ENCODE results near the gene VTI1A. TPM values are rescaled to one million over a fixed set of nuclear protein-coding genes. Genes with fewer than 3 reads are reported as not detected.
"Not testable (repeated sequence)": the region's sequence is repeated elsewhere in the genome, so short reads cannot be mapped to it uniquely, and the experiment has no call there.

Gene VTI1A
- 21.7 and 32.4 TPM in 2 replicates for total RNA-seq (2014; rRNA removed; shearing (Covaris generic))

DNA sequence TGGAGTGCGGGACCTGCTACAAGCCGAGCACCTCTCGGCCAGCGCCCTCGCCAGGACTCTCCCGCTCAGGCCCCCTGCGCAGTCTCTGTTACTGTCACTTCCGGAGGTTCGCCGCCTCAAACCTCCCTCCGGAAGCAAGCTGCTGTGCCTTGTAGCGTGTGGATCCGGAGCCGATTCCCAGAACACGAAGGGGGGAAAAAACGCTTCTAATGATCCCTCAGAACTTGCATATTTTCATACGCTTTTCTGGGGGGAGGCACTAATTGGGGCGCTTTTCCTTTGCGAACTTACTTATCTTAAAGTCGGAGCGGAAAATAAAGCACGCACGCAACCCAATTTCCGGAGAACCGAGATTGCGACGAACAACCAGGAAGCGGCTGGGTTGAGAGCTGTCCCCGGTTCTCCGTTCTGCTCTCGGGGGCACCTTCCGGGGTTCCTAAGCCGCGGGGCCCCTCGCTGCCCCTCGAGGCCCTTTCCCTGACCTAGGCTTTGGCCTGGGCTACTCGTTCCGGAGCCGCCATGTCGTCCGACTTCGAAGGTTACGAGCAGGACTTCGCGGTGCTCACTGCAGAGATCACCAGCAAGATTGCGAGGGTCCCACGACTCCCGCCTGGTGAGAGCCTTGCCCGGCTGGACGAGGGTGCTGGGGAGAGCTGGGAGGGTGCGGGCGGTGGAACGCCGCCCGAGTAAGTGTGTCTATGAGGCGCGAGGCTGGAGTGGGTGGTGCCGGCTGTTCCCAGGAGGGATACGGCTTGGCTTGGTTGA is at the start of gene VTI1A, which contains the start of gene ZDHHC6:
Gene VTI1A, plus strand, starts transcription at position 361 of the 765 bp plus-strand sequence. Its CDS starts 159 bp downstream, at position 520.
Gene ZDHHC6, minus strand, starts transcription at position 60 of the 765 bp plus-strand sequence. CDS start 1,478 bp downstream, outside the sequence.
- DNase-seq (ENCODE audit: low read depth): peak; percentile 82

DNA sequence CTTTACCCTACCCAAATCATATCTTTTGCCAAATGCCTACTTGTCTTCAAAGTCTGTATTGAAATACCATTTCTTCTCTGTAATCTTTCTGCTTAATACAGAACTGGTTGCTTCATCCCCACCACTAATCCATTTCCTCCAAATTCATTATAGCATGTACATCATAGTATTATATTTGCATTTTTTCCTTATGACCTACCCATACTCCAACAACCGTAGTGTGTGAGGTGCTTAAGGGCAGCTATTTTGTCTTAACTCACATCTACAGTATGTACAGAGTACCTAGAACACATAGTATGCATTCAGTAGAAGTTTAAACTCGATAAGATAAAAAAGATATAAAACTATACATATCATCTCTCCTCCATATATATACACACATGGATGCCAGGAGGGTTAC is 49.4 kb upstream of the VTI1A start:
- DNase-seq (ENCODE audit: low read depth): no peak

DNA sequence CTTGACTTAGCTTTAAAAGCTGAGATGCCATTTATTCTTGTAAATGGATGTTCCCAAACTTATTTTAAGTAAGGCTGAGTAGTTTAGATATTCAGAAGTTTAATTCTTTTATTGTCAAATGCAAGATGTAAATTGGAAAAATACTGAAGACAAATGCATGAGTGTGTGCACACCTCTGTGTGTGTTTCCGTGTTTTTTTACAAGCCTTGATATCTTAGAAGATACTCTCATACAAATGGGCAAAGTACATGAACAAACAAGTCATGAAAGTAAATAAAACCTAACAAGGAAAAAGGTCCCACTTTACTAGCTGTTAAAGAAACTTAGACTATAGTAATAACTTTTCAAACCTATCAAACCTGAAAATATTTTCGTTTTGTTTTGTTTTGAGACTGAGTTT is 44.1 kb upstream of the VTI1A start:
- no peak for DNase-seq (ENCODE audit: low read depth)

DNA sequence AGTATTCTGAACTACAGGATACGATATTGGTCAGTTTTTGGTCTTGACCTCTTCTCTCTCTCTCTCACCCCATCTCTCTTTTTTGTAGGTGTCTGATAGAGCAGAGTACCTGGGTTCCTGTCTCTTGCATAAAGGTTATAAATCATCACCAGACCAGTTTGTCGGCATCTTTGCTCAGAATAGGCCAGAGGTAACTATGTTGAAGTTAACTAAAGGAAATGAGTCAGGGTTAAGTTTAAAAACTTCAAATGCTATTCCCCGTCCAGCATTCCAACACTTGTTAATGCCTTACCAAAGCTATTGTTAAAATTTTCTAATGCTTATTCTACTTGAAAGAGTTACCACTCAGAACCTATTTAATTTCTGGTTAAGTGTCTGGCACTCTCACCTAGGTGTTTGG is 42.4 kb upstream of the VTI1A start:
- DNase-seq (ENCODE audit: low read depth): peak; percentile 55

DNA sequence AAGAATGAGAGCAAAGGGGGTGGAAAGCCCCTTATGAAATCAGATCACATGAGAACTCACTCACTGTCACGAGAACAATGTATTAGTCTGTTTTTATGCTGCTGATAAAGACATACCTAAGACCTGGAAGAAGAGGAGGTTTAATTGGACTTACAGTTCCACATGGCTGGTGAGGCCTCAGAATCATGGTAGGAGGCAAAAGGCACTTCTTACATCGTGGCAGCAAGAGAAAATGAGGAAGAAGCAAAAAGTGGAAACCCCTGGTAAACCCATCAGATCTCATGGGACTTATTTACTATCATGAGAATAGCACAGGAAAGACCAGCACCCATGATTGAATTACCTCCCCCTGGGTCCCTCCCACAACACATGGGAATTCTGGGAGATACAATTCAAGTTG is 40.2 kb upstream of the VTI1A start:
- not testable (repeated sequence) for DNase-seq (ENCODE audit: low read depth)

DNA sequence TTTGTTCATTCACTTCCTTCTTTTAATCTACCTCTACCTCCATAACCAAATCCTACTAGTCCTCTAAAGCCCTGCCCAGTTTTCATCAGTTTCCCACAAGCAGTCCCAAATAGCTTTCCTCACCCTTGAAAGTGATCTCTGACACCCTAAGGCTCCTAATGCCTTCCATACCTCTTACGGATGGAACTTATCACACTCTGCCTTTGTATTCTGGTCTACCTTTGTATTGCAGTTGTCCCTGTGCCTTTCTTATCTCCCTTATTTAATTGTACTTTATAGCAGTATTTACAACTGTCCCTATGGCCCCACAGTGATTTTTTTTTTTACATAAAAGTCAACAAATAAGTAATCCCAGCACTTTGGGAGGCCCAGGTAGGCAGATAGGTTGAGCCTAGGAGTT is 39.3 kb upstream of the VTI1A start:
- no peak for DNase-seq (ENCODE audit: low read depth)

DNA sequence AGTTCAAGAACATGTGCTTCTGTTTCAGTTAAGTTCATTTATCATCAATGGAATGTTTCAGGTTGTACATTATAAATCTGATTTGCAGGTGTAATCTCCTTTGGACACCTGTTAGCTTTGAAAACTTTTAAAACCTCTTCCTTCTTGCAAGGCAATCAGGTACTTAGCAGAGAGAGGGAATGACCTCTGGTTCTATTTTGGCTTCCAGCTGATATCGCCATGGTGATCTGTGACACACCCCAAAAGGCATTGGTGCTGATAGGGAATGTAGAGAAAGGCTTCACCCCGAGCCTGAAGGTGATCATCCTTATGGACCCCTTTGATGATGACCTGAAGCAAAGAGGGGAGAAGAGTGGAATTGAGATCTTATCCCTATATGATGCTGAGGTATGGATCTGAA is 37.7 kb upstream of the VTI1A start:
- no peak for DNase-seq (ENCODE audit: low read depth)

DNA sequence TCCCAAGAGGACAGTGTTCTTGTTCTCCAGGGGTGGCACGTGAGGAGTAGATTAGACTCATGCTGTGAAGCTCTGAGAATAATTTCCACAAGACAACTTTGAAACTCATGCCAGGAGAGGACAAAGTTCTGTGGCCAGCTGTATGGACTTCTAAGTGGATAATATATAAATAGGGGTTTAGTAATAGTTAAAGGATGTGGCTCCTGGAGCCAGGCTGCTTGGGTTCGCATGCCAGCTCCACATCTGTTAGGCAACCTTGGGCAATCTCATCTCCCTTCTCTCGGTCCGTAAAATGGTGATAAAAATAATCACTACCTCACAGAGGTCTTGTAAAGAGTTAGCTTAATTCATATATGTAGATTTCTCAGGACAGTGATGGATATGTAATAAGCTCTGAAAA is 37.3 kb upstream of the VTI1A start:
- no peak for DNase-seq (ENCODE audit: low read depth)

DNA sequence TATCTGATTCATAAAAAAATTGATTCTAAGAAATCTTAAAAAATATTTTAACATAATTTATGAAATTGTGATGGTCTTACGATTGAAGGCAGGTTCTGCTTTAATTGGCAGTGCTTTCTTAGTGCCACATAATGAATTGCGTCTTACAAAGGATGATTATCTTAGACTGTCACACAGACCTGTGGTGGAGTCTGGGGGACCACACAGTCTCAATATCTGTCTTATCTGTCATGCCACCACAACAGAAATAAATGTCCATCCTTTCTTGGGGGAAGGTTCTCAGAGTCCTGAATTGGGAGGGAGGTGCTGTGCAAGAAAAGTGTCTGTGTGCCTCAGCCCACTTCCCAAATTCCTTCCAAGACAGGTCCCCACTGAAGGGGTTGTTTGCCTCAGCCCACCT is 34.3 kb upstream of the VTI1A start:
- DNase-seq (ENCODE audit: low read depth): no peak

DNA sequence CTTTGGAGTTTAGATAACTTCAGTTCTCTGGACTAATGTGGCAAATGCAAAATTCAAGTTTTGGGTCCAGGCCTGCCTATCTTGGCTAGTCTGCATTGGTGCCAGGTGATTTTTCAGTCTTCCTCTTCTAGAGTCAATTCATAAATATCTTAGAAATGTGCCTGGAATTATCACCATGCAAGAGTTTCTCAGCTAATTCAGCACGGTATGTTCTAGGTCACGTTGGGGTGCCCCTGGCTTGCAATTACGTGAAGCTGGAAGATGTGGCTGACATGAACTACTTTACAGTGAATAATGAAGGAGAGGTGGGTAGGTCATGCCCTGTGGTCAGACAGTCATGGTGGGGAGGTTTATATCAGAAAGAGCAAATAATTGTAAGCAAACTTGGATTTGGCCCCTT is 25.3 kb upstream of the VTI1A start:
- no peak for DNase-seq (ENCODE audit: low read depth)

DNA sequence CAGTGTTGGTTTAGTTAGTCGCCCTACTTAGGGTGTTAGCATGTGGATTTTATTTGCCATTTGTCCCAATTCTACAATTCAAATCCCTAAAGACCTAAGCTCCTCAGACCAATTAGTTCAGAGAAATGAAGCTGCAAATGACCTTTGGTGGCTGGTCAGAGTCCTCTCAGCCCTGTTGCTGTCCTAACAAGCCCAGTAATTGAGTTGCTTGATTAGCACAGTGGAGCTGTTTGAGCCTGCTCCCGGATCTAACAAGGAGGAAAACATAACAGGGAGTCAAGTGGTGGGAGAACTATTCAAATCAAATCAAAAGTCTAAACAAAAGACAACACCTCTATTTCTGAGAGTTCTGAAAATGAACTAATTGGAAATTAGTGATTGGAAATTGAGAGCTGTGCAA is 22.4 kb upstream of the VTI1A start:
- DNase-seq (ENCODE audit: low read depth): no peak

DNA sequence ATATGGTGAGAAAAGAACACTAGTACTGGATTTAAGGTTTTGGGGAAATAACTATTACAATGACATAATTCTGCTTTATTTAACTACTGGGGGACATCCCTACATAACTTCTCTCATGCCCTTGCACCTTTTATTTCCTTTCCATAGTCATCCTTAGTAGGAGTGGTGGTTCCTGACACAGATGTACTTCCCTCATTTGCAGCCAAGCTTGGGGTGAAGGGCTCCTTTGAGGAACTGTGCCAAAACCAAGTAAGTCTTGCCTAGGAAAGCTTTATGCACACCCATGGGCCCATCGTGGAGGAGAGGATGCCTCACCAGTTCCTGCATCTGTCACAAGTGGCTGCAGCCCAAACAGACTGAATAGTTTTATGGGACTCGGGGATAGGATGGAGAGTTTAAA is 20.9 kb upstream of the VTI1A start:
- DNase-seq (ENCODE audit: low read depth): no peak

DNA sequence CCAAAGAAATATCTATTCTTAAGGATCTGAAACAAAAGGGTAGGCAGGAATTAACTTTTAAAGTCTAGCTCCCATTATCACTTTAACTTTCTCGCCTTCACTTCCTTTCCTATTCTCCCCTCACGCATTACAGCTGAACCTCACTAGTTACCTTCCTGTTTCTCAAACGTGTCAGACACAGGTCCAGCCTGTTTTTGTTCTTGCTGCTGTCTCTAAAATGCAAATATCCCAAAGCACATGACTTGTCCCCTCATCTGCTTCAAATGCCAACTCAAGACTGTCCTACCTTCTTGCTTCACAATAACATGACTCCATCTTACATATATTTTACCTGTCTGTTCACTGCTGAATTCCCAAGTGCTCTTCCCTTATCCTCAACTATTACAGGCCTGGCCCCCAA is 17.9 kb upstream of the VTI1A start:
- DNase-seq (ENCODE audit: low read depth): no peak

DNA sequence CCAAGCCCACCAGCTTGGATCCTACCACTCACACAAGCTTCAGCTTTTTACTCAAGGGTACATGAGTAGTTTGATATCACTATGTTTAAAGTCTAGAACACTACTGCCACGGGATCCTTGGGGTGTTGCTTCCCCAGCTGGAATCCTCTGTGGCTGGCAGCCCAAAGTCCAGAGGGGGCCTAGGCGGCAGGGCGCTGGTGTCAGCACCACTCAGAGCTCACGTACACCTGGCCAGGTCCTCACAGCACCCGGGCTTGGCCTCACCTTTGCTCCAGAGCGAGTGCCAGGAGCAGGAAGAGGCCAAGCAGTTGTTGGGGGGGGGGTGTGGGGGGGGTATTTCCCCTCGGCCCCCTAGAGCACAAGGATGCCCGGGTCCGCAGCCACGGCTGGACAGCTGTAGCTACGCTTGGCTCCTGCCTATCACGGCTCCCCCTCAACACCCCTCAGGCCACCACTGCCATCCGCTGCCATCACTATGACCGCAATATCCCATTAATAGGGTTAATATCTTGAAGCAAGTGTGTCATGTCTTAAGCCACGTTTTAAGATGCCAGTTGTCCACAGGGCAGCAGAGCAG is 17.3 kb upstream of the VTI1A start:
- no peak for DNase-seq (ENCODE audit: low read depth)

DNA sequence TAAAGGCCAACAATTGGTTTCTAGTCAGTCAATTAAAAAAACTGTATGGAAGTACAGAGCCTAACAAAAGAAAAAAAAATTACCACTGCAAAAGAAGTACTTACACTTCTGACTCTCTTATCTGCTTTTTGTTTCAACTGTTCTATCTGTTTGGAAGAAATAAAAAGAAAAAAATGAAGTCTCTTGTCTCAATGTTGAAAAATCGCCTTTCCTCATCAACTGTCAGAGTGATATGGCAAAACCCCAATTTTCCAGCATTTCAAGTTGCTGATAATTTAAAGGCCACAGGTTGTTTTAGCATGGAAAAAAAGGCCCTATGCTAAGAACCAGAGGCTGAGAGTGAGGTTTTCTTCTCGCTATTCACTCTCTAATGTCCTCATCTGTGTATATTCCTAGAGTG is 13.9 kb upstream of the VTI1A start:
- DNase-seq (ENCODE audit: low read depth): no peak

DNA sequence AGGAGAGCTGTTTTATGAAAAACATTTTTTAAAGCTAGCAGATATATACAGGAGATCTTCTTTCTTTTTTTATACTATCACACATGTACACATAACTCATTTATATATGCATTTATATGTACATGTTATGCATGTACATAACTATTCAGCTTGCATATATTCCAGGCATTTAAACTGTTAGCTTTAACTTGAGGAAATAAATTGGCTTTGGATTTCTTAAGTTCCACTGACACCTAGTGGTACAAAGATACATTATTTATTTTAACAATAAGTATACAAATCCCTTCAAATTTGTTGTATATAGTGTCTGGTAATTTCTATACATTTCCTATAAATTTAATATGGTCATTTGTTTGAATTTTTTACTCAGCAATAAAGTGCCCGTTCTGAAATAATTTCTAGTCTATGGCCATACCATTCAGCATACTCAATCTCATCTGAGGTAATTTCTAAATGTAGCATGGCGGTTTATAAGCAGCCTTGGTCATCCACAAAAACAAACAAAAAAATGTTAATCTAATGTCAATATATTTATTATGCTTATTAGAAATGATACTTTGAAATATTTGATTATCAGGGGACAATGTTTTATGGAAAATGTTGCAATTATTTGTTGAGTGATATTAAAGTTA is 11.9 kb upstream of the VTI1A start:
- DNase-seq (ENCODE audit: low read depth): peak; percentile 52

DNA sequence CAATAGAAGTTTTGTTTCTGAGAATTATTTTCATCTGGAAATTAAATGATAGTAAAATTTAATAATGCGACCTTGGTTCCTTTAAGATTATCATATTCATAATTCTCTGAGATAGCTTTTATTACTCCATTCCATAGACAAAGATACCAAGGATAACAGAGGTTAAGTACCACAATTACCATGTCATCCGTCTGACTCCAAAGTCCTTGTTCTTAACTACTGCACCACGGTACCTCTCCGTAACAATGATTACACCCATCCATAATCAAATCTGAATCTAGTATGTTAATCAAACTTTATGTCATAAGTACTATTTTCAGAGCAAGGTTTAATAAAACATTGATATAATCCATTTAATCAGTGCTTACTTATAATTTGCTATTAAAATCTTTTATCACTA is 8.7 kb upstream of the VTI1A start:
- no peak for DNase-seq (ENCODE audit: low read depth)

DNA sequence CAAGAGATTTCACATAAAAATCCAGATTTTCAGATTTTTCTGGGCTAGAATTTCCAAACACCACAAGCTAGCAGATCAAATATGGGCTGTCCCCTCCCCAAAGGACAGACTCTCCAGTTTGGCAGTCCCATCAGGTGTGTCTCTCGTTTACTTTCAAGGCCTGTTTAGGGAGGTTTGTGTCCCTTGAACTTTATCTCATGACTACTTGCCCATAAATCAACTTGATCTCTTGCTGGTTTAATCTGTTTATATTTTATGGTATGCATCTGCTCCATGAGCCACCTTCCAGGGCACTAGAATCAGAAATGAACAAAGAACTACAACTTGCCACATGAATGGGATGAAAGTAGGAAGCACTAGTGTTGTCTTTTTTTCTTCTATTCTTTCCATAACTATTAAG is 5.5 kb upstream of the VTI1A start:
- no peak for DNase-seq (ENCODE audit: low read depth)

DNA sequence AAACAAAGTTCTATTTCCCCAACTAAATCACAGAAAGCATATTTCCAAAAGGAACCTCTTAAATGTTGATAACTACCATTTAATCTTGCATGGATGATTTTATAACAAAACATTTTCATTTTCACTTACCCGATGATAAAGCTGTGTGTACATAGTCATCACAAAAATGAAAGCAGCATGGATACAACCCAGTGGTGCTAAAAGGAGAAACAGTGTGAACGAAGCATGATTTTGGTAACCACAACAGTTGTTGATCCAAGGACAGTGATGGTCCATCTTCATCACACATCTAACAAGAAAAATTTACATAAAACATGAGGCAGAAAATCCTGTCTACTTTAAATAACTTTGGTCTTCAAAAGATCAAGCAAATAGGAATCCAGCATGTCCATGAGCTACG is 5.0 kb upstream of the VTI1A start:
- no peak for DNase-seq (ENCODE audit: low read depth)

DNA sequence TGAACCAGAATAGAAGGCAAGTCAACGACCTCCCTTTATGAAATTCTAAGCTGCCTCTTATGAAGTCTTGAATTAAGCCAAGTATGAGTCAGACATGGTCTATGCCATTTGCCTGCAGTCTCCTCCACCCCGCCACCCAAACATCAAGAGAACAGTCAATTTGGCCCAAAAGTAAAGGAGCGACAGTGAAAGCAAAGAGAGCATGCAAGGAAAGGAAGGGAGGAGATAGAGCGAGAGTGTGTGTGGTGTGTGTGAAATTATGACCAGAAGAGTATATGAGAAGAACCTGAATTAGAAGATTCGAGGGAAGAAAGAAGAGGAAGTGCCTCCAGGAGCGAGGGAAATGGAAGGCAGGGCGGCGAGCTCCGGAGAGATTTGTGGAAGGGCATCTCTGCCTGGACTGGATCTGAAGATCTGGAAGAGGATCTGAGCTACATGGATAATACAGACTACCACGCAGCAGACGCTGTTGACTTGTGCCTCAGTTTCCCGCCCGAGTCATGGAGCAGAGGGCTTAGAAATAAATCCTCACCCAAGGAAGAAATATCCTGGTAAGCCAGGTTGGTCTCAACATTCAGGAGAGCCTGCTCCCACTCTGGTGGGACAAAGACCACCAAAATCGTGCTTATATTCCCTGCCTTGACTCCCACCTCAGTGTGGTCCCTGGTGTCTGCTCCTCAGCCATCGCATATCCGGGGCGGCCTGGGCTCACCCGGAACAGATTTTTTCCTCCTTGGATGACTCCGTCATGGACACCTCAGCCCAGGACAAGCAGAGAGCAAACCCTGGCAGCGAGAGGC is 760 bp upstream of the VTI1A start:
- peak; percentile 39 for DNase-seq (ENCODE audit: low read depth)

DNA sequence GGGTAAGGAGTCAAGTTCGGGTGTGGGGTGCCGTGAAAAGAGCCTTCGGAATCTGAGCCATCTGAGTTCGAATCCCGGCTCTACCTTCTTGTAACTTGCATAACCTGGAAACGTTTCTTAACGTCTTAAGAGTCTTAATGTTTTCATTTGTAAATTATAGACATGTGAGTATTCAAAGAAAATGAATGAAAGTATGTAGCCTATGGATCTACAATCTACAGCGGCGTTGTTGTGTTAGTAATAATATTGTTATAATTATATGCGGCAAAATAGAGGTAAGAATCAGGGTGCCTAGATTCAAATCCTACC is 559 bp downstream of the VTI1A start:
- DNase-seq (ENCODE audit: low read depth): no peak

DNA sequence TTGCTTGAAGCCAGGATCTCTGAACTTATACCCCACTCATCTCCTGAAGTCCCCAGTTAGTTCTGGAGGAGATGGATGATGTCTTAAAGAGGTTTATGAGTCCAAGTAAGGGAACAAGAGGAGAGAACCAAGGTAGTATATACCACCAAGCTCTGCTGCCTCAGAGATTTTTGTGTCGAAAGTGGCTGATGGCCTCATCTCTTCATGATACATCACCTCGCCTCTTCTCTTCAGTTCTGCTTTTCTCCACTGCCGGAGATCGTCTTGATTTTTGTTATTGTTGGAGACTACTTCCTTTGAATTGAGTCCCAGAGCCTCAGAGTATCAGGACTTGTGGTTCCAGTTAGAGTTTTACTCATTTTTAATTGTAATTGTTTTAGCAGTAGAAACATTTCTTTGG is 1.9 kb downstream of the VTI1A start:
- DNase-seq (ENCODE audit: low read depth): no peak

Data from M059J (cell line).